ENCODE results near the gene ADK. TPM values are rescaled to one million over a fixed set of nuclear protein-coding genes. Genes with fewer than 3 reads are reported as not detected.

ADK gene
- total and polyA plus RNA-seq, 2 of the 4 experiments (the other 2 are of a cell fraction) = 30.6 to 40.9 TPM

GRCh38 chr10:74645692-74646091, 494.7 kb downstream of the ADK start:
- in situ Hi-C loops (cut with MboI; ENCODE audit: low sequenced_read_pairs) (no loop called here), intact Hi-C loops (cut with micrococcal nuclease) (no loop called here), dilution Hi-C loops (cut with HindIII; ENCODE audit: low sequenced_read_pairs, unreplicated experiment) (no loop called here)
- Histone ChIP-seq H3K4ac (ENCODE audit: low read depth, low read length) (no peak overlapping the region), H3K23ac (ENCODE audit: low read depth, low read length) (no peak overlapping the region), H3K14ac (replicated peaks; ENCODE audit: low read depth, low read length) (no peak overlapping the region), H3K18ac (ENCODE audit: low read depth, low read length) (no peak overlapping the region), H4K20me1 (ENCODE audit: insufficient read depth, low read length) (no peaks in the 10 kb centered on the region), H3K9ac (ENCODE audit: low read depth, low read length) (no peak overlapping the region), H4K8ac (ENCODE audit: low read depth in 2 of 2, low read length in 2 of 2) (no peak overlapping the region), H2BK20ac (ENCODE audit: low read depth, low read length) (no peak overlapping the region), H2AK5ac (ENCODE audit: low read depth, low read length) (no peak overlapping the region), H2AK9ac (replicated peaks; ENCODE audit: low read depth, low read length, poor library complexity) (no peak overlapping the region), H3K4me1 (ENCODE audit: control insufficient read depth, insufficient read depth, low read length) (no peaks in the 10 kb centered on the region), H2BK5ac (ENCODE audit: low read depth, low read length, poor library complexity, severe bottlenecking) (no peak overlapping the region), H3K27ac (ENCODE audit: insufficient read depth, low read length) (no peak overlapping the region), H2BK120ac (ENCODE audit: low read depth, low read length) (no peak overlapping the region), H2AFZ (replicated peaks; ENCODE audit: low read length, poor library complexity) (no peak overlapping the region), H3K36me3 (ENCODE audit: control insufficient read depth, insufficient read depth, low read length) (no peaks in the 10 kb centered on the region), H4K5ac (ENCODE audit: low read depth, low read length) (no peak overlapping the region), H3K9me1 (ENCODE audit: insufficient read depth, low read length) (no peaks in the 10 kb centered on the region), H3K4me3 (ENCODE audit: insufficient read depth, low read depth, low read length) (no peak overlapping the region), H3K56ac (ENCODE audit: extremely low read depth, insufficient read depth, low read length) (no peak overlapping the region), H3K27me3 (ENCODE audit: control insufficient read depth, insufficient read depth, low read length) (no peaks in the 10 kb centered on the region), H3K4me2 (ENCODE audit: low read depth, low read length) (no peak overlapping the region), H4K91ac (ENCODE audit: insufficient read depth, low read depth, low read length) (no peak overlapping the region), H3K9me3 (ENCODE audit: control insufficient read depth, insufficient read depth, low read length) (no peaks in the 10 kb centered on the region), H3K79me1 (ENCODE audit: low read depth in 1 of 2, low read length in 2 of 2) (no peaks in the 10 kb centered on the region), H2BK15ac (ENCODE audit: low read depth, low read length) (no peak overlapping the region)
- BruUV-seq (replicated peaks) = no TSS peak
- TF ChIP-seq RAD21 (IDR thresholded peaks at IDR 0.05; ENCODE audit: low read length) = no peak
- no peak for TF ChIP-seq CEBPB (IDR thresholded peaks at IDR 0.05; ENCODE audit: low read depth, low read length)
- no peak for TF ChIP-seq MAZ (IDR thresholded peaks at IDR 0.05; ENCODE audit: borderline replicate concordance, low read depth, low read length)
- TF ChIP-seq BHLHE40 (IDR thresholded peaks at IDR 0.05; ENCODE audit: low read depth, low read length) = no peak
- TF ChIP-seq USF2 (IDR thresholded peaks at IDR 0.05; ENCODE audit: low read depth, low read length) = no peak
- TF ChIP-seq MXI1 (IDR thresholded peaks at IDR 0.05; ENCODE audit: borderline replicate concordance, low read depth, low read length) = no peak
- no peak for TF ChIP-seq SMC3 (IDR thresholded peaks at IDR 0.05; ENCODE audit: low read depth, low read length)
- no peak for TF ChIP-seq MAFK (IDR thresholded peaks at IDR 0.05; ENCODE audit: low read depth, low read length)
- TF ChIP-seq POLR2A (IDR thresholded peaks at IDR 0.05; ENCODE audit: low read depth, low read length) = no peak
- ChIA-PET POLR2A (ENCODE audit: unreplicated experiment) (no interaction called here), CTCF (interaction anchor here (0.5 kb wide), 1 partner anchor 126 kb away, joined by 5 read pairs; no protein-coding TSS in a partner anchor)
- DNase-seq = no peak
- ATAC-seq (ENCODE audit: low read depth) = no peak
- no CpG with 5 or more reads among the region's 3 CpGs for WGBS, 2 experiments (ENCODE audit: extremely low coverage in 2 of 2, insufficient read length in 1 of 2)

Measured in IMR-90 (cell line).